ENCODE results near the gene POLE. TPM values are rescaled to one million over a fixed set of nuclear protein-coding genes. Genes with fewer than 3 reads are reported as not detected.

Gene POLE
- polyA plus RNA-seq, 3 donors, result 54.6 to 63.3 (median 62.3) TPM

- no peak for DNase-seq
Measured at GRCh38 chr12:132581348-132582057, 105.6 kb downstream of the POLE start.

DNA sequence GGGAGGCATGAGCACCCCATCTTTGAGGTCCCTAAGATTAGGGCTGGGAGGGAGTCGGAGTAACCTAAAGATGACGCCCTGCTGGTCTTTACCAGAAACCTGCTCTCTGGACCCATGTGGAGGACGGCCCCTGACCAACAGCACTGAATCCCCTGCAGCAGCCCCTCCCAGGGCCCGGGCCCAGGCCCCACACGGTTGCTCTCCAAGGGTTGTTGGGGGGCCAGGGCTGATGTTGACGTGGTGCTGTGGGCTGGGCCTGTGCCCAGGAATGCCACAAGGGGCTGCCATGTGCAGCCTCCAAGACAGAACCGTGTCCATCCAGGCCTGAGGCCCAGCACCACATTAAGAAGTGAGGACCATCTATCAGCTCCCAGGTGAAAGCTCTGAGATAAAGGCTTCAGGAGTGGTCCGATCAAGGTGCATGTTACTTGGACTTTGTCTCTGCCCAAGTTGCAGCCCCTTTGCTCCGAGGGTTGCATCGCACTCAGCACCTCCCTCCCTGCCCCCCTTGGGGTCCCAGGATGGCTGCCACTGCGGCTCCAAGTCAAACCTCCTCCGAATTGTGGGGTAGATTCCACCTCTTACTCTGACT lies 106.3 kb downstream of the POLE start:
- no peak for DNase-seq

- DNase-seq, result no peak
Measured at GRCh38 chr12:132579744-132580143, 107.4 kb downstream of the POLE start.

GRCh38 chr12:132578826-132579225 lies 108.3 kb downstream of the POLE start:
- DNase-seq, result no peak

DNA sequence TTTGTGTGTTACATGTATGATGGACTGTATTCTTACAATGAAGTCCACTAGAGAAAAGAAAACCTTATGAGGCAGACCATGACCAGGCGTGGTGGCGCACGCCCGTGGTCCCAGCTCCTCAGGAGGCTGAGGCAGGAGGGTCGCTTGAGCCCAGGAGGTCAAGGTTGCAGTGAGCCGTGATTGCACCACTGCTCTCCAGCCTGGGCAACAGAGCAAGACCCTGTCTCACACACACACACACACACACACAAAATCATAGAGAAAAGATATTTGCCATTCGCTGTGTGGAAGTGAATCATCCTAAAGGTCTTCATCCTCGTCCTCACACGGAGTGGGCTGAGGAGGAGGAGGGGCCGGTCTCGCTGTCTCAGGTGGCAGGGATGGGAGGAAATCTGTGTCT lies 109.0 kb downstream of the POLE start:
- no peak for DNase-seq

DNA sequence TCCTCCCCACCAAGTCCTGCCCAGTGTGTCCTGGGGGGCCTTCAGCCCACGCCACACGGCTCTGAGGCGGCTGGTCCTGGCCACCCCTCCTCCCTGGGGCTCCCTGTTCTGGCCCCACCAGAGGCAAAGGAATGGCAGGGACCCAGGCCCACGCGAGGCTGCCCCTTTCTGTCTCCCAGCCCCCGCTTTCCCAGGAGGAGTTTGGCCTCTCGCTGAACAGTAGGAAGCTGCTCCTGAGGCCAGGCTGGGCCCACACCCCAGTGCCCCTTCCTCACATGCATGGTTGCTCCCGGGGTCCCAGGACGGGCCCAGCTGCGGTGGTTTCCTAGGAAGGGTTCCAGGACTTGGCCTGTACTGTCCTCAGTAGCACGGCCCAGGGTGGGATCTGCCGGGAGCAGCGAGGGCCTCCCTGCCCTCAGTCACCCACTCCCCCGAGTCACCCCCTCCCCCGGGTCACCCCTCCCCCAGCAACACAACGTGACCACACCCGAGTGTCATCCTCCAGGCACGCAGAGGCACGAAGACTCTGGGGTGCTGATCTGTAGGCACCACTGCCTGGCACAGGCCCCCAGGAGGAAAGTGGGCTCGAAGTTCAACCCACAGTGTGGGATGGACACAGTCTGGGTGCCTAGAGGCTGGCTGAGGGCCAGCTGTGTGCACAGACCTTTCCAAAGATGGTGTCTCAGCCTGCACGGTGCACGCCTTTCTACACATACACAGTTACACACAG lies 109.8 kb downstream of the POLE start:
- no peak for DNase-seq

GRCh38 chr12:132576701-132577100 lies 110.4 kb downstream of the POLE start:
- no peak for DNase-seq

- DNase-seq, result no peak
Measured at GRCh38 chr12:132575661-132576060, 111.5 kb downstream of the POLE start.

DNA sequence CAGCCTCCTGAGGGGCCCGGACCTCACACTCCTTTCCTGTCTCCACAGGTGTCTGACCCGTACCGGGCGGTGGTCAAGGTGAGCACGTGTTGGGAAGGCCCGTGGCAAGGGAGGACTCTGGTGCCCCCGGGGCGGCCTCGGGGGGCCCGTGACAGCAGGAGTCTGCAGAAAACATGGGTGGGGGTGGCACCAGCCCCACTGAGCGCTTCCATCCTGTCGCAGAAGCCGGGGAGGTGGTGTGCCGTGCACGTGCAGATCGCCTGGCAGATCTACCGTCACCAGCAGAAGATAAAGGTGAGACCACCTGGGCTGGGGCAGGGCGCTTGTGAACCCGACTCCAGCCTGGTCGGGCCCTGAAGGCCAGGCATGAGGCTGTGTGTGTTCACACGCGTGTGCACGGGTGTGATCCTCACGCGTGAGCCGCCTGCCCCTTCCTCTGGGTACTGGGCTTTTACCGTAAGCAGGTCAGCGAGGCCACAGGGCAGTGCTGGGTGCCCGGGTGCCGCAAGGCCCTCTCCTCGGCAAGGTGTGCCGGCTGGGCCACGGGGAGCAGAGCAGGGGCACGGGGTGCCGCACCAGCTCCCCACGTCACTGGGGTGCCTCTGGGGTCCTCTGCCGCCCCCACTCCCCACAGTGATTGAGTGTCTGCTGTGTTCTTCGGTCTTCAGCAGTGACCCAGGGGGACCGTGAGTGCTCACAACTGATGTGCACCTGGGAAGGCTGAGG lies 112.7 kb downstream of the POLE start:
- DNase-seq, result no peak

Other genes with a start within 250 kb of the POLE start
- 10 to 100 TPM; 80.6 to 90.2 (median 82.2) TPM for gene FBRSL1, start 197.2 kb downstream of the POLE start, polyA plus RNA-seq (ENCODE audit: insufficient read length in 3 of 3)
- 1 to 10 TPM; 2.3 to 5.8 (median 5.1) TPM for gene LRCOL1, start 76.8 kb downstream of the POLE start, polyA plus RNA-seq (ENCODE audit: insufficient read length in 3 of 3)
- gene P2RX2, start 68.6 kb downstream of the POLE start, polyA plus RNA-seq (ENCODE audit: insufficient read length in 3 of 3), result 1 to 10 TPM; 1.6 to 1.8 (median 1.6) TPM
- gene PXMP2, start 245 bp upstream of the POLE start, polyA plus RNA-seq (ENCODE audit: insufficient read length in 3 of 3), result 10 to 100 TPM; 55.5 to 71.5 (median 64.5) TPM
- 10 to 100 TPM; 23.1 to 27.1 (median 23.4) TPM for gene PGAM5, start 23.5 kb upstream of the POLE start, polyA plus RNA-seq (ENCODE audit: insufficient read length in 3 of 3)
- 10 to 100 TPM; 60.6 to 79.2 (median 79.0) TPM for gene ANKLE2, start 74.5 kb upstream of the POLE start, polyA plus RNA-seq (ENCODE audit: insufficient read length in 3 of 3)
- 10 to 100 TPM; 27.3 to 36.7 (median 34.5) TPM for gene GOLGA3, start 141.5 kb upstream of the POLE start, polyA plus RNA-seq (ENCODE audit: insufficient read length in 3 of 3)
- 10 to 100 TPM; 18.9 to 33.0 (median 28.5) TPM for gene CHFR, start 200.3 kb upstream of the POLE start, polyA plus RNA-seq (ENCODE audit: insufficient read length in 3 of 3)